HG03280 (cell line): ENCODE measurements around the gene CCDC157.

Source experiments
- ATAC-seq: cut with Tn5 transposase; IDR thresholded peaks from one replicate; pipeline ENCODE4 v1.9.1; 2021; ENCODE audit warnings: mild to moderate bottlenecking, moderate library complexity; ENCODE audit not compliant: unreplicated experiment

CCDC157 gene

GRCh38 chr22:30351226-30351625, 5.6 kb upstream of the CCDC157 start:
- no peak for ATAC-seq

DNA sequence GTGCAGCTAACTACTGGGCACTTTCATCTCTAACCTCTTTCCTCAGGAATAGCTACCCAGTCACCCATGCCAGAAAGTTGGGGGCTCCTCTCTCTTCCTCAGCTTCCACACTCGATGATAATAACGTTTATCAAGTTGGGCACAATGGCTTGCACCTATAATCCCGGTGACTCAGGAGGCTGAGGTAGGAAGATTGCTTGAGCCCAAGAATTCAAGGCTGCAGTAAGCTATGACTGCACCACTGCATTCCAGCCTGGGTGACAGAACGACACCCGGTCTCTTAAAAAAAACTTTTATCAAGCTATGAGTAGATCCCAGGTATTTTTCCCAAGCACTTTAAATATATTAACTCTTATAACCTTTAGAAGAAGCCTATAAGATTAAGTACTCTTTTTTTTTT, 2.2 kb upstream of the CCDC157 start:
- ATAC-seq: no peak

DNA sequence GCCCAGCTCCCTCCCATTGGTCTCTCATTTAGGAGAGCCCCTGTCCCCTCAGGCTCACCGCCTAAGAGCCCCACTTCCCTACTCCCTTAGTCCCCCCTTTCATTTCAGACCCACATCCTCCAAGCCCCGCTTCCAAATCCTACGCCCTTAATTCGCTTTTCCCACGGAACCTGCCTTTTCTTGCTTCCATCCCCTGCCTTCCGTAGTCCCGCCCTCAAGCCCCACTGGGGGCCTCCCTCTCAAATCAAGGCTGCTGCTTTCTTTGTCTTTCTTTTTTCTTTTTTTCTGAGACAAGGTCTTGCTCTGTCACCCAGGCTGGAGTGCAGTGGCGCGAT, 396 bp downstream of the CCDC157 start:
- ATAC-seq: no peak

- ATAC-seq: no peak
These were observed 926 bp downstream of the CCDC157 start for GRCh38 chr22:30357650-30358215.

DNA sequence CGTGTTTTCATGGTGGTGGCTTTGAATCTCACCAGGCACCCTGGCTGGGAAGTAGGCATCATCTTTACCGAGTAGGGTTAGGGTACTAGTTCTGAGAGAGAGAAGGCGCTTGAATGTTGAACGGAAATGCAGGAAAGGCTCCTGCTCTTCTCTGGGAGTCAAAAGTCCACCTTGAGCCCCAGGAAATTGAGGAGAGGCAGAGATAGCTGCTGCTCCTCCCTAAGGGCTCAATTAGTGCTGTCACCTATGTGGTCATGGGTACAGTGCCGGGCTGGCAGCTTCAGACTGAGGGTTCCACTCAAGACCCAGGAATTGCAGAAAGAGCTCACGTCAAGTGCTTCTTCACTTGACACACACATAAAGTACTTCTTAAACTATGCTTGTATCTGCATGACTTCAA, 1.7 kb downstream of the CCDC157 start:
- ATAC-seq: no peak

DNA sequence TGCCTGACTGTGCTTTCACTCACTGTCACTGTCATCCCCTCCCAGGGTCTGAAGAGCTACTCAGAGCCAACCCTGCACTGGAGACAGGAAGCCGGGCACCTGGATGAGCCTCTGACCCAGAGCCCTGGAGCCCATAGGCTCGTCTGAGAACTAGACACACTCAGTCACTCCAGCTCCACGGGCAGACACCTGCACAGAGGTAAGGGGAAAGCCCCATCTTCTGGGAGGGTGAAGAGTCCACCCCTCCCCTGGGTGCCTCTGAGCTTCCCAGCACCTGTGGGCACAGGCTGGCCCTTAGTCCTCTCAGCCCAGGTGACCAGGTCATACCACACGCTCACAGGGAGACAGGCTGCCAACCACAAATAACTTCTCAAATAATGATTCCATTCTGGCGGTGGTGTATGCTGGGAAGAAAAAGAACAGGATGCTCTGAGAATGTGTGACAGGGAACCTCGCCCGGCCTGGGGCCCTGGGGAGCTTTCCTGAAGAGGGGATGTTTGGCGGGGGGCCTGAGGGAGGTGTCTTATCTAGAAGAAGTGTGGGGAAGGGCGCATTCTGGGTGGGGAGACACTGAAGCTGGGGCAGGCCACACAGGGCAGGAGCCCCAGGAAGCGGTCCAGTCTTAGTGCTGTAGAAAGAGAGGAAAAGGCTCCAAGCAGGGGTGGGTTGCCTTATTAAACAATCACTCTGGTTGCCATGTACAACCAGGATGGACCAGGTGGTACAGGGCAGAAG, 5.3 kb downstream of the CCDC157 start:
- no peak for ATAC-seq

- ATAC-seq: no peak
These were observed 6.0 kb downstream of the CCDC157 start for GRCh38 chr22:30362651-30363281.

GRCh38 chr22:30365891-30366290, 9.1 kb downstream of the CCDC157 start:
- ATAC-seq: no peak

GRCh38 chr22:30368420-30368819, 11.6 kb downstream of the CCDC157 start:
- ATAC-seq: no peak

DNA sequence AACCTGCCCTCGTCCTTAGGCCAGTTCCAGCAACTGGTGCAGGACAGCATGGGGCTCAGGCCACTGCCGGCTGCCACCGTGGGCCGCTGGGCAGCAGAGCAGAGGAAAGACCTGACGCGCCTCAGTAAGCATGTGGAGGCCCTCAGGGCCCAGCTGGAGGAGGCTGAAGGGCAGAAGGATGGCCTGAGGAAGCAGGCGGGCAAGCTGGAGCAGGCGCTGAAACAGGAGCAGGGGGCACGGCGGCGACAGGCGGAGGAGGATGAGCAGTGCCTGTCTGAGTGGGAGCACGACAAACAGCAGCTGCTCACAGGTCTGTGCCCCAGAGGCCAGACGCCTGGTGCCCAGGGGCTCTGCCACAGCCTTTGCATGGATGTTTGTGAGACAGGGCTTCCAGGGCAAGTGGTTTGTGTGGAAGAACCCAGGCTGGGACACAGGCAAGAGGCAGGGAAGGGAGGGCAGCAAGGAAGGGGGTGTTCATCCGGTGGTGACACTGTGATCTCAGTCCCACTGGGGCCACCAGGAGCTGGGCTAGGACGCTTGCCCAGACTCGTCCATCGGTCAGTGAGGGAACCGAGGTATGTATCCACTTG, 13.9 kb downstream of the CCDC157 start:
- no peak for ATAC-seq

DNA sequence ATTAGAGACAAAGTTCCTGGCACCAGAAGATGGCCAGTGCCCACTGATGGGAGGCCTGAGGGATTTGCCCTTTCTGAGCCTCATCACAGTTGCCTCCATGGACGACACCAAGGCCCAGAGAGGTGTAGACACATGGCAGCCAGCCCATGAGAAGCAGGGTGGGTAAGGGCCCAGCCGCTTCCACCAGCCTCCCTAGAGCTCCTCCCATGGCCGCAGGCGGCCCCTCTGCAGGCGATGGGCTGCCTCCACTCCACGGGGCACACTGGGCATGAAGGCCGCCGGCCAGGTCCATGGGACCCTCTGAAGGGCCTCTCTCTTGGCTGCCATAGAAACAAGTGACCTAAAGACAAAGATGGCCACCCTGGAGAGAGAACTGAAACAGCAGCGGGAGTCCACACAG, 14.5 kb downstream of the CCDC157 start:
- ATAC-seq: no peak

- ATAC-seq: no peak
These were observed 15.2 kb downstream of the CCDC157 start for GRCh38 chr22:30371981-30372380.

GRCh38 chr22:30372915-30373314, 16.1 kb downstream of the CCDC157 start:
- ATAC-seq: no peak

- ATAC-seq: no peak
These were observed 16.8 kb downstream of the CCDC157 start for GRCh38 chr22:30373331-30374325.

DNA sequence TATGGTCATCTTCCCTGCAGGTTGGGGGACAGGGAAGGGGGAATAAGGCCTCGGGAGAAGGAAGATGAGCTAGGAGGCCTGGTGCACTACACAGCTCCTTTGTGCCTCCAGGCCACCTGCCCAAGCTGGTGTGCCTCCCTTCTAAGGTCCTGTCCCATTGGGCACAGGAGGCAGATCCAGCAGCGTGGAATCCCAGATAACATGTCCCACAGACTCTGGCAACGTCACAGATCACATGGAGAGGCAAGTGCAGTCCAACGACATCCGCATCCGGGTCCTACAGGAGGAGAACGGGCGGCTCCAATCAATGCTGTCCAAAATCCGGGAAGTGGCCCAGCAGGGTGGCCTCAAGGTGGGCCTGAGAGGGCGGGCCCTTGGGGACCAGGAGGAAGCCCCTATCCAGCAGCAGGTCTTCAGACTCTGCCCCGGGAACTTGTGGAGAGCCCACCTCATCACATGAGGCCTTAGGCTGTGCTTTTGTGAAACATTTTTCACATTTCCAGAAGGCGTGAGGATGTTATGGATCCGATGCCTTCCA, 18.6 kb downstream of the CCDC157 start:
- ATAC-seq: no peak

DNA sequence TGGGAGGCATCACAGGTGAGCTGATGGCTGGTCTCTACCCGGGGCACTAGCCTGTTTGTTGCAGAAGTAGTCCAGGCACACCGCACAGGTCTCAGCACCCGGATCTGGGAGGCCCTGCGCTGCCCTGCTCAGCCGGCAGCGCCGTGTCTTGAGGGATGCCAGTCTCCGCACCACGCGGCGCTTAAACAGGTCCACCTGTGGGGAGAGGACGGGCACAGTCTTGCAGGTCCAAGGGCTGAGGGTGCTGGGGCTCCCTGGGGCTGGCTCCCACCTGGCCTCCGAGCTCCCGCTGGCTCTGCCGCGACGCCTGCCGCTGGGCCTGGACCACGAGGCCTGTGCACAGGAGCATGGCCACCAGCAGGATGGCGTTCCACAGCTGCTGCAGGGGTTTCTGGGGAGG, 23.2 kb downstream of the CCDC157 start:
- ATAC-seq: no peak

DNA sequence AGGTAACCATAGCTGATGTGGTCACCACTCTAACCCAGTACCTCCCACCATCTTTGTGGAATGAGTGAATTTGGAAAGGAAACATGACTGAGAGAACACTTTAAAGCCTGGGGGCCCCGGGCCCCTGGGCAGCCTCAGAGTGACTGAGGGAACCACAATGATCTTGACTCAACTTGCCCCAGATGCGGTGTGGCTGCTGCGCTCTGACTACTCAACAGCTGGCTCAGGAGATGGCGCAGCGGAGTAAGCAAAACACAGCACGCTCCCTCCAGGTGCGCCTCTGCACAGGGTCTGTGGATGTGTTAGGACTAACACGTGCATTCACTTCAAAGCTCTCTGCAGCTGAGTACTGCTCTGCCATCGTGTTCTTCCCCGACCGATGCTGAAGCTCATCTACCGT, 24.5 kb downstream of the CCDC157 start:
- ATAC-seq: no peak

- no peak for ATAC-seq
These were observed 25.5 kb downstream of the CCDC157 start for GRCh38 chr22:30382340-30382739.

GRCh38 chr22:30383061-30383460, 26.3 kb downstream of the CCDC157 start:
- no peak for ATAC-seq

DNA sequence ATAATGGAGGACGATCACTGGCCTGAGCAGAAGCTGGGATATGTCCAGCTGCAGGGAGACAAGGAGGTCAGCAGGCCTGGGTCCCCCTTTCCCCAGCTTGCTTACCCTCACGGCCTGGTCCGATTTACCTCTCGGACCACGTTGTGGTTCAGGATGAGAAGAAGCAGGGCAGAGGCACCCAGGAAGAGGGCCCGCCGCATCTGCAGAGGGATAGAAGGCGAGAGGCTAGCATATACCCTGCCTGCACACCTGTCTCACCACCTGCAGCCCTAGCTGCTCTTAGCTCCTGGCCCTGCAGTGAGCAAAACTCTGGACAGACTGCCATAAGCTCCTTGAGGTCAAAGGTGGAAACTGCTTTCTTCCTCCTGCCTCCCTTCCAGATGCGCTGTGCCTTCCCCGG, 29.1 kb downstream of the CCDC157 start:
- no peak for ATAC-seq

- no peak for ATAC-seq
These were observed 29.8 kb downstream of the CCDC157 start for GRCh38 chr22:30386608-30386959.
